Measurements from ENCODE around the gene TMEM131L.
"Not testable (repeated sequence)": the region's sequence is repeated elsewhere in the genome, so short reads cannot be mapped to it uniquely, and the experiment has no call there.

Gene TMEM131L

GRCh38 chr4:153438916-153439756 is 27.0 kb upstream of the TMEM131L start:
- no peak for TF ChIP-seq Cebpa-rat (IDR thresholded peaks at IDR 0.05)
- peaks cover 0 to 61% (median 0%) of the 10 kb centered on the region in 11 experiments; a peak in 4 of 22 replicates for H3K27me3 ChIP-seq
- no peaks in the 10 kb centered on the region for H4K20me1 ChIP-seq
- H3K9ac ChIP-seq, result peak overlapping the region; percentile 36 to 77 (median 67); a peak in 21 of 22 replicates
- peaks cover 34 to 79% (median 74%) of the 10 kb centered on the region in 10 experiments for H3K4me1 ChIP-seq
- peak overlapping the region; percentile 35 to 62 (median 52) for H3K4me3 ChIP-seq
- peak overlapping the region; percentile 78 to 99 (median 91) for H3K4me2 ChIP-seq
- H3K27ac ChIP-seq, result peak overlapping the region in 10 of 11 experiments; percentile 4 to 75 (median 66); a peak in 16 of 22 replicates
- no peaks in the 10 kb centered on the region for H3K9me3 ChIP-seq (replicated peaks in 1 of 11)
- H3K36me3 ChIP-seq, result no peaks in the 10 kb centered on the region

GRCh38 chr4:153439831-153440230 is 26.3 kb upstream of the TMEM131L start:
- peak overlapping the region in 7 of 11 experiments; percentile 54 to 75 (median 68); a peak in 11 of 22 replicates for H3K27ac ChIP-seq
- peaks cover 30 to 73% (median 67%) of the 10 kb centered on the region in 10 experiments for H3K4me1 ChIP-seq
- H3K27me3 ChIP-seq, result peaks cover 0 to 56% (median 0%) of the 10 kb centered on the region in 11 experiments; a peak in 4 of 22 replicates
- no peaks in the 10 kb centered on the region for H3K9me3 ChIP-seq (replicated peaks in 1 of 11)
- peak overlapping the region in 5 of 11 experiments; percentile 66 to 77 (median 72); a peak in 8 of 22 replicates for H3K9ac ChIP-seq
- H3K36me3 ChIP-seq, result no peaks in the 10 kb centered on the region
- no peak for TF ChIP-seq Cebpa-rat (IDR thresholded peaks at IDR 0.05)
- no peaks in the 10 kb centered on the region for H4K20me1 ChIP-seq
- peak overlapping the region; percentile 78 to 99 (median 91); a peak in 21 of 22 replicates for H3K4me2 ChIP-seq
- peak overlapping the region in 3 of 10 experiments; percentile 49 to 60 (median 59); a peak in 6 of 20 replicates for H3K4me3 ChIP-seq

- Histone ChIP-seq H3K36me3 (no peaks in the 10 kb centered on the region), H3K9me3 (replicated peaks in 1 of 11) (no peaks in the 10 kb centered on the region), H3K27me3 (peaks cover 0 to 50% (median 0%) of the 10 kb centered on the region in 11 experiments; a peak in 4 of 22 replicates), H3K4me3 (no peak overlapping the region), H3K27ac (no peak overlapping the region), H3K4me1 (peaks cover 28 to 67% (median 60%) of the 10 kb centered on the region in 10 experiments), H4K20me1 (no peaks in the 10 kb centered on the region), H3K4me2 (peak overlapping the region in 10 of 11 experiments; percentile 22 to 99 (median 92); a peak in 18 of 22 replicates), H3K9ac (no peak overlapping the region)
- TF ChIP-seq Cebpa-rat (IDR thresholded peaks at IDR 0.05), result no peak
Observed at GRCh38 chr4:153440475-153440874, 25.7 kb upstream of the TMEM131L start.

GRCh38 chr4:153447175-153447905 is 18.8 kb upstream of the TMEM131L start:
- peak overlapping the region in 8 of 11 experiments; percentile 7 to 43 (median 24); a peak in 10 of 22 replicates for H3K4me2 ChIP-seq
- H3K4me3 ChIP-seq, result no peak overlapping the region
- no peak for TF ChIP-seq Cebpa-rat (IDR thresholded peaks at IDR 0.05)

GRCh38 chr4:153448003-153448731 is 18.0 kb upstream of the TMEM131L start:
- H3K4me3 ChIP-seq, result no peak overlapping the region
- H4K20me1 ChIP-seq, result no peaks in the 10 kb centered on the region
- H3K4me2 ChIP-seq, result peak overlapping the region in 8 of 11 experiments; percentile 10 to 43 (median 28); a peak in 12 of 22 replicates

More at GRCh38 chr4:153447175-153447905, 18.8 kb upstream of the TMEM131L start:
- Histone ChIP-seq H3K27me3 (peaks cover 0 to 9% (median 0%) of the 10 kb centered on the region in 11 experiments; a peak in 1 of 22 replicates), H4K20me1 (no peaks in the 10 kb centered on the region), H3K9me3 (replicated peaks in 1 of 11) (no peaks in the 10 kb centered on the region), H3K27ac (peak overlapping the region in 1 of 11 experiments; percentile 12; a peak in 1 of 22 replicates), H3K9ac (no peak overlapping the region), H3K36me3 (no peaks in the 10 kb centered on the region), H3K4me1 (peaks cover 13 to 59% (median 50%) of the 10 kb centered on the region in 10 experiments)

GRCh38 chr4:153449338-153449737 is 16.8 kb upstream of the TMEM131L start:
- Histone ChIP-seq H3K27ac (peak overlapping the region in 8 of 11 experiments; percentile 44 to 67 (median 58); a peak in 12 of 22 replicates), H3K4me3 (no peak overlapping the region), H4K20me1 (no peaks in the 10 kb centered on the region), H3K27me3 (no peaks in the 10 kb centered on the region), H3K4me1 (peaks cover 23 to 67% (median 50%) of the 10 kb centered on the region in 10 experiments), H3K36me3 (no peaks in the 10 kb centered on the region), H3K9me3 (replicated peaks in 1 of 11) (no peaks in the 10 kb centered on the region), H3K4me2 (peak overlapping the region in 10 of 11 experiments; percentile 54 to 89 (median 74); a peak in 15 of 22 replicates), H3K9ac (no peak overlapping the region)
- TF ChIP-seq Cebpa-rat (IDR thresholded peaks at IDR 0.05), result no peak

More at GRCh38 chr4:153448003-153448731, 18.0 kb upstream of the TMEM131L start:
- H3K36me3 ChIP-seq, result no peaks in the 10 kb centered on the region
- no peak overlapping the region for H3K9ac ChIP-seq
- H3K4me1 ChIP-seq, result peaks cover 13 to 65% (median 53%) of the 10 kb centered on the region in 10 experiments
- H3K27me3 ChIP-seq, result peaks cover 0 to 5% (median 0%) of the 10 kb centered on the region in 11 experiments; a peak in 1 of 22 replicates
- H3K27ac ChIP-seq, result peak overlapping the region in 2 of 11 experiments; percentile 6 to 12; a peak in 1 of 22 replicates
- no peaks in the 10 kb centered on the region for H3K9me3 ChIP-seq (replicated peaks in 1 of 11)
- TF ChIP-seq Cebpa-rat (IDR thresholded peaks at IDR 0.05), result no peak

GRCh38 chr4:153450544-153450917 is 15.6 kb upstream of the TMEM131L start:
- H3K4me2 ChIP-seq, result peak overlapping the region; percentile 38 to 89 (median 74); a peak in 21 of 22 replicates
- H4K20me1 ChIP-seq, result no peaks in the 10 kb centered on the region
- peak overlapping the region in 9 of 11 experiments; percentile 27 to 67 (median 58); a peak in 16 of 22 replicates for H3K27ac ChIP-seq
- no peak for TF ChIP-seq Cebpa-rat (IDR thresholded peaks at IDR 0.05)
- no peaks in the 10 kb centered on the region for H3K27me3 ChIP-seq
- no peaks in the 10 kb centered on the region for H3K9me3 ChIP-seq (replicated peaks in 1 of 11)
- H3K36me3 ChIP-seq, result no peaks in the 10 kb centered on the region
- peak overlapping the region in 5 of 11 experiments; percentile 3 to 18 (median 6); a peak in 4 of 22 replicates for H3K9ac ChIP-seq
- H3K4me3 ChIP-seq, result no peak overlapping the region
- H3K4me1 ChIP-seq, result peaks cover 23 to 75% (median 56%) of the 10 kb centered on the region in 10 experiments

GRCh38 chr4:153451145-153451544 is 15.0 kb upstream of the TMEM131L start:
- H3K9ac ChIP-seq; H3K36me3 ChIP-seq; H4K20me1 ChIP-seq; H3K27me3 ChIP-seq; H3K4me3 ChIP-seq; H3K9me3 ChIP-seq (replicated peaks in 1 of 11): not testable (repeated sequence)
- Histone ChIP-seq H3K4me1 (peaks cover 23 to 75% (median 56%) of the 10 kb centered on the region in 10 experiments), H3K27ac (peak overlapping the region in 7 of 11 experiments; percentile 44 to 67 (median 59); a peak in 11 of 22 replicates), H3K4me2 (peak overlapping the region in 8 of 11 experiments; percentile 18 to 89 (median 74); a peak in 12 of 22 replicates)
